SK-N-SH (cell line): Measurements from ENCODE around the gene BMF. TPM values are rescaled to one million over a fixed set of nuclear protein-coding genes. Genes with fewer than 3 reads are reported as not detected.

Experiments used
- CTCF ChIA-PET: fragments of 300-600, 350-600 bp; formaldehyde crosslinking; extraction: SDS; loops from one replicate; lab custom pipeline; 2021; lab: Yijun Ruan, JAX
- POLR2A ChIA-PET: fragments of 350-600 bp; sonication (Branson Sonifier 250); formaldehyde crosslinking; extraction: SDS; loops from one replicate; lab custom pipeline; 2020; ENCODE audit warnings: antibody characterized with exemption, inconsistent platforms; lab: Yijun Ruan, JAX
- DNase-seq: peaks from one replicate; pipeline ENCODE4 v3.0.0; 2012
- H2AFZ ChIP-seq: fragments of 200-600 bp; sonication (generic); 2 replicates; pipeline ENCODE4 v1.8.1; 2016; ENCODE audit warnings: antibody characterized with exemption, mild to moderate bottlenecking, low read depth
- H3F3A ChIP-seq: fragments of 200-600 bp; sonication (generic); replicated peaks from 2 replicates; pipeline ENCODE3; 2016; ENCODE audit warnings: antibody characterized with exemption, mild to moderate bottlenecking; ENCODE audit not compliant: insufficient read depth
- H3K27ac ChIP-seq, 2 experiments: fragments of 200-500 bp in 1 of 2; fragments of 200-600 bp in 1 of 2; sonication (Bioruptor generic) in 1 of 2; sonication (generic), shearing (Covaris generic) in 1 of 2; 2 replicates each; pipeline versions ENCODE4 v1.5.1 to v1.6.1; 2014 to 2016; ENCODE audit warnings: low read depth in 2 of 2, inconsistent platforms in 1 of 2, low read length in 1 of 2, mild to moderate bottlenecking in 1 of 2, mixed read lengths in 1 of 2
- H3K27me3 ChIP-seq: fragments of 200-600 bp; sonication (generic), shearing (Covaris generic); 2 replicates; pipeline ENCODE4 v1.6.1; 2016; ENCODE audit warnings: mixed run types; ENCODE audit not compliant: insufficient read depth
- H3K36me3 ChIP-seq, 2 experiments: fragments of 200-500 bp in 1 of 2; fragments of 200-600 bp in 1 of 2; sonication (Bioruptor generic) in 1 of 2; sonication (generic) in 1 of 2; replicated peaks in 1 of 2; 2 replicates each; pipeline versions ENCODE3 to v1.5.1; 2014 to 2016; ENCODE audit warnings: low read length in 1 of 2, mild to moderate bottlenecking in 1 of 2; ENCODE audit not compliant: insufficient read depth in 2 of 2, control insufficient read depth in 1 of 2
- H3K4me1 ChIP-seq, 2 experiments: fragments of 200-500 bp in 1 of 2; fragments of 200-600 bp in 1 of 2; sonication (Bioruptor generic) in 1 of 2; sonication (generic), shearing (Covaris generic) in 1 of 2; 2 replicates each; pipeline versions ENCODE4 v1.5.1 to v1.6.1; 2014 to 2016; ENCODE audit warnings: low read depth in 1 of 2, low read length in 1 of 2, mixed run types in 1 of 2; ENCODE audit not compliant: insufficient read depth in 2 of 2, control insufficient read depth in 1 of 2
- H3K4me2 ChIP-seq: fragments of 200-600 bp; sonication (generic), shearing (Covaris generic); 2 replicates; pipeline ENCODE4 v1.6.1; 2017; ENCODE audit warnings: mixed run types
- H3K4me3 ChIP-seq, 2 experiments: fragments of 200-500 bp in 1 of 2; fragments of 200-600 bp in 1 of 2; sonication (Bioruptor generic) in 1 of 2; sonication (generic), shearing (Covaris generic) in 1 of 2; 2 replicates each; pipeline versions ENCODE4 v1.5.1 to v1.8.1; 2014 to 2016; ENCODE audit warnings: low read depth in 2 of 2, inconsistent platforms in 1 of 2, low read length in 1 of 2, mild to moderate bottlenecking in 1 of 2, mixed read lengths in 1 of 2, moderate library complexity in 1 of 2
- H3K79me2 ChIP-seq: fragments of 200-600 bp; sonication (generic); 2 replicates; pipeline ENCODE4 v1.8.1; 2017; ENCODE audit warnings: mild to moderate bottlenecking; ENCODE audit not compliant: insufficient read depth
- H3K9ac ChIP-seq: fragments of 200-600 bp; sonication (generic); 2 replicates; pipeline ENCODE4 v1.6.1; 2017; ENCODE audit warnings: mixed run types
- H3K9me2 ChIP-seq: fragments of 200-600 bp; sonication (generic); 2 replicates; pipeline ENCODE4 v1.6.1; 2017; ENCODE audit warnings: mixed run types
- H3K9me3 ChIP-seq: fragments of 200-600 bp; sonication (generic); 2 replicates; pipeline ENCODE4 v1.6.1; 2017; ENCODE audit warnings: mixed run types, mild to moderate bottlenecking, moderate library complexity
- H4K20me1 ChIP-seq: fragments of 200-600 bp; sonication (generic); 2 replicates; pipeline ENCODE4 v1.6.1; 2017; ENCODE audit warnings: mild to moderate bottlenecking, mixed run types; ENCODE audit not compliant: insufficient read depth
- CHD2 ChIP-seq: fragments of 150-350 bp; IDR thresholded peaks from 2 replicates; pipeline ENCODE4 v1.6.1; 2018; ENCODE audit warnings: low read length; ENCODE audit not compliant: partially characterized antibody
- EZH2phosphoT487 ChIP-seq: fragments of 200-600 bp; sonication (generic); IDR thresholded peaks from 2 replicates; pipeline ENCODE4 v1.6.1; 2017; ENCODE audit warnings: low read depth, mixed run types, mild to moderate bottlenecking, antibody characterized with exemption, moderate library complexity, borderline replicate concordance
- FOSL2 ChIP-seq: IDR thresholded peaks from 2 replicates; pipeline ENCODE4 v1.4.0; 2012; ENCODE audit warnings: low read depth, mild to moderate bottlenecking, moderate library complexity, borderline replicate concordance
- FOXJ3 ChIP-seq: sonication (generic); formaldehyde crosslinking; IDR thresholded peaks from 2 replicates; pipeline ENCODE4 v1.5.1; 2020; ENCODE audit warnings: mild to moderate bottlenecking, missing genetic modification reagents
- GABPA ChIP-seq: IDR thresholded peaks from 2 replicates; pipeline ENCODE4 v1.4.0; 2012; ENCODE audit warnings: low read depth, mild to moderate bottlenecking
- MEF2A ChIP-seq: IDR thresholded peaks from 2 replicates; pipeline ENCODE4 v1.4.0; 2012; ENCODE audit warnings: low read depth, borderline replicate concordance
- MXI1 ChIP-seq: IDR thresholded peaks from 2 replicates; pipeline ENCODE4 v1.6.1; 2012; ENCODE audit warnings: mild to moderate bottlenecking, low read depth, low read length, improper control_type of control experiment
- NFIC ChIP-seq: IDR thresholded peaks from 2 replicates; pipeline ENCODE4 v1.4.0; 2012; ENCODE audit warnings: borderline replicate concordance
- POLR2AphosphoS5 ChIP-seq: IDR thresholded peaks from 2 replicates; pipeline ENCODE4 v1.6.1; 2012; ENCODE audit warnings: low read depth, low read length
- RAD21 ChIP-seq: IDR thresholded peaks from 2 replicates; pipeline ENCODE4 v1.6.1; 2012; ENCODE audit warnings: mild to moderate bottlenecking, low read length
- SIN3A ChIP-seq: IDR thresholded peaks from 2 replicates; pipeline ENCODE4 v1.6.1; 2012; ENCODE audit warnings: low read depth, mild to moderate bottlenecking, low read length, moderate library complexity, borderline replicate concordance
- SMC3 ChIP-seq: IDR thresholded peaks from 2 replicates; pipeline ENCODE4 v1.6.1; 2012; ENCODE audit warnings: low read depth, low read length, improper control_type of control experiment
- TAF1 ChIP-seq: IDR thresholded peaks from 2 replicates; pipeline ENCODE4 v1.6.1; 2012; ENCODE audit warnings: low read depth, mild to moderate bottlenecking, low read length, moderate library complexity, borderline replicate concordance
- TCF12 ChIP-seq: IDR thresholded peaks from 2 replicates; pipeline ENCODE4 v1.4.0; 2012
- USF2 ChIP-seq: fragments of 150-350 bp; IDR thresholded peaks from 2 replicates; pipeline ENCODE4 v1.6.1; 2017; ENCODE audit warnings: antibody characterized with exemption, low read length, low read depth, borderline replicate concordance
- YY1 ChIP-seq: IDR thresholded peaks from 2 replicates; pipeline ENCODE4 v1.4.0; 2012; ENCODE audit warnings: low read depth, mild to moderate bottlenecking
- ZBTB33 ChIP-seq: IDR thresholded peaks from 2 replicates; pipeline ENCODE4 v1.4.0; 2012; ENCODE audit warnings: low read depth, borderline replicate concordance
- WGBS: methylation state at CpG from one replicate; pipeline ENCODE4 v1.1.6; 2017; ENCODE audit warnings: low lambda C conversion rate; 5-methylcytosine and 5-hydroxymethylcytosine counted together
- polyA plus RNA-seq, 3 experiments: library from polyadenylated mRNA; depleted of rRNA; stranded (reverse); fragments of >200 nt; gene quantifications; 2 replicates each; pipeline ENCODE4 v1.2.3, GENCODE V29; 2012
- TF ChIP-seq, protein P1 (sequence below): IDR thresholded peaks from 2 replicates; pipeline ENCODE4 v1.4.0; 2012; ENCODE audit warnings: low read depth, borderline replicate concordance
- TF ChIP-seq, protein P2 (sequence below): fragments of 200-600 bp; sonication (generic); IDR thresholded peaks from 2 replicates; pipeline ENCODE4 v1.6.1; 2017; ENCODE audit warnings: antibody characterized with exemption, mild to moderate bottlenecking, moderate library complexity

BMF gene
- polyA plus RNA-seq, 1 of the 3 experiments (the other 2 are of a cell fraction) = 0.72 TPM

DNA sequence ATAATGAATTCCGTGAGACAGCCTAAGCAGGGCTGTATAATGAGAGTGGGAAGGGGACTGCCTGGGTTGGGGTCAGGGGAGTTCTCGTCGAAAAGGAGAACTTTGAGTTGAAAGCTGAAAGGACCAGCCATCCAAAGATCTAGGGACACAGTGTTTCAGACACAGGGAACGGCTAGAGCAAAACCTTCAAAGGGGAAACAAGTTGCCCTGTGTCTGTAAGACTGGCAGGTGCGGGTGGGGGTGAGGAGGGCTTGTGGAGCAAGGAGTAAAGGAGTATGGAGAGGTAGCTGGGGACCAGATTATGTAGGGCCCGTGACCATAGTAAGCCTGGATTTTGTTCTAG, 68.4 kb downstream of the BMF start:
- Histone ChIP-seq H3K4me3 (peak overlapping the region; percentile 77 to 94; a peak in 3 of 4 replicates), H3K27me3 (no peaks in the 10 kb centered on the region), H3K79me2 (peaks cover 42% of the 10 kb centered on the region), H3K4me2 (peak overlapping the region; percentile 92), H2AFZ (no peak overlapping the region), H3K4me1 (peaks cover 1 to 25% of the 10 kb centered on the region in 2 experiments; a peak in 3 of 4 replicates), H3K36me3 (peaks cover 22 to 26% of the 10 kb centered on the region in 2 experiments), H3F3A (peaks cover 15% of the 10 kb centered on the region), H4K20me1 (no peaks in the 10 kb centered on the region), H3K9ac (no peak overlapping the region), H3K27ac (no peak overlapping the region), H3K9me2 (no peaks in the 10 kb centered on the region), H3K9me3 (no peaks in the 10 kb centered on the region)
- DNase-seq = no peak
- WGBS = 80% methylated on average over 6 of the region's 6 CpGs
- ChIA-PET CTCF (interaction anchor here (1.0 to 8.7 kb wide), 9 partner anchors 64 to 355 kb away, joined by 3 to 53 read pairs (median 4); partner anchors contain the start of genes ANKRD63 and INAFM2), POLR2A (no interaction called here)
- no peak for TF ChIP-seq YY1
- TF ChIP-seq RAD21 = no peak
- no peak for TF ChIP-seq MEF2A
- no peak for TF ChIP-seq SMC3
- TF ChIP-seq TAF1 = no peak
- no peak for TF ChIP-seq ZBTB33
- no peak for TF ChIP-seq SIN3A
- TF ChIP-seq USF2 = no peak
- no peak for TF ChIP-seq FOXJ3 (CRISPR knock-in tag)
- no peak for TF ChIP-seq TCF12
- TF ChIP-seq, protein P1, sequence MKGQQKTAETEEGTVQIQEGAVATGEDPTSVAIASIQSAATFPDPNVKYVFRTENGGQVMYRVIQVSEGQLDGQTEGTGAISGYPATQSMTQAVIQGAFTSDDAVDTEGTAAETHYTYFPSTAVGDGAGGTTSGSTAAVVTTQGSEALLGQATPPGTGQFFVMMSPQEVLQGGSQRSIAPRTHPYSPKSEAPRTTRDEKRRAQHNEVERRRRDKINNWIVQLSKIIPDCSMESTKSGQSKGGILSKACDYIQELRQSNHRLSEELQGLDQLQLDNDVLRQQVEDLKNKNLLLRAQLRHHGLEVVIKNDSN = no peak
- no peak for TF ChIP-seq POLR2AphosphoS5
- TF ChIP-seq GABPA = no peak
- no peak for TF ChIP-seq FOSL2
- TF ChIP-seq, protein P2, sequence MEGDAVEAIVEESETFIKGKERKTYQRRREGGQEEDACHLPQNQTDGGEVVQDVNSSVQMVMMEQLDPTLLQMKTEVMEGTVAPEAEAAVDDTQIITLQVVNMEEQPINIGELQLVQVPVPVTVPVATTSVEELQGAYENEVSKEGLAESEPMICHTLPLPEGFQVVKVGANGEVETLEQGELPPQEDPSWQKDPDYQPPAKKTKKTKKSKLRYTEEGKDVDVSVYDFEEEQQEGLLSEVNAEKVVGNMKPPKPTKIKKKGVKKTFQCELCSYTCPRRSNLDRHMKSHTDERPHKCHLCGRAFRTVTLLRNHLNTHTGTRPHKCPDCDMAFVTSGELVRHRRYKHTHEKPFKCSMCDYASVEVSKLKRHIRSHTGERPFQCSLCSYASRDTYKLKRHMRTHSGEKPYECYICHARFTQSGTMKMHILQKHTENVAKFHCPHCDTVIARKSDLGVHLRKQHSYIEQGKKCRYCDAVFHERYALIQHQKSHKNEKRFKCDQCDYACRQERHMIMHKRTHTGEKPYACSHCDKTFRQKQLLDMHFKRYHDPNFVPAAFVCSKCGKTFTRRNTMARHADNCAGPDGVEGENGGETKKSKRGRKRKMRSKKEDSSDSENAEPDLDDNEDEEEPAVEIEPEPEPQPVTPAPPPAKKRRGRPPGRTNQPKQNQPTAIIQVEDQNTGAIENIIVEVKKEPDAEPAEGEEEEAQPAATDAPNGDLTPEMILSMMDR = no peak
- no peak for TF ChIP-seq MXI1
- TF ChIP-seq NFIC = no peak
- no peak for TF ChIP-seq CHD2
- TF ChIP-seq EZH2phosphoT487 = no peak
